NOMO-1 treated with DMSO at 0.1 percent for 48 hours (cell line): ENCODE data around the gene KCNA2.

Source experiments
- DNase-seq: peaks from one replicate; lab custom pipeline; 2025; ENCODE audit not compliant: unreplicated experiment; lab: John Stamatoyannopoulos, UW

Gene KCNA2

GRCh38 chr1:110605446-110605845 lies 712 bp downstream of the KCNA2 start:
- DNase-seq, result no peak

- DNase-seq, result no peak
Observed at GRCh38 chr1:110604586-110605148, 1.5 kb downstream of the KCNA2 start.

- DNase-seq, result no peak
Observed at GRCh38 chr1:110603058-110603457, 3.1 kb downstream of the KCNA2 start.

GRCh38 chr1:110602466-110602865 lies 3.7 kb downstream of the KCNA2 start:
- no peak for DNase-seq

- DNase-seq, result no peak
Observed at GRCh38 chr1:110601332-110601731, 4.8 kb downstream of the KCNA2 start.

- no peak for DNase-seq
Observed at GRCh38 chr1:110600716-110601115, 5.4 kb downstream of the KCNA2 start.

DNA sequence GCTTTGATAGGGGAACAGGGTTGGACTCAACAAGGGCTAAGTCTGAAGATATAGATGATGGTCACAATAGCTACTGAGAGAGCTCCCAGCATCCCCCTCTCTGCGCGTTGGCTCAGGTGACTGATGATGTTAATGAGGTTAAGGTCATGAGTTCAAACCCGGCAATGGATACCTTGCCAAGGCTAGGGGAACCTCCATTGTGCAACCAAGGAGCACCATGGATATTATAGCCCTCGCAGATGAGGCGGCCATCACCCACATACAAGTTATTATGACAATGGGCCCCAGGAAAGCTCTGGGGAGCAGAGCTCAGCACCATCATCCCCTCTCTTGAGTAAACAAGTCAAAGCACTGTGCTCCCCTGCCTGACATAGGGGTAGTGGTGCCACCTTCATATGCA lies 8.2 kb downstream of the KCNA2 start:
- DNase-seq, result no peak

DNA sequence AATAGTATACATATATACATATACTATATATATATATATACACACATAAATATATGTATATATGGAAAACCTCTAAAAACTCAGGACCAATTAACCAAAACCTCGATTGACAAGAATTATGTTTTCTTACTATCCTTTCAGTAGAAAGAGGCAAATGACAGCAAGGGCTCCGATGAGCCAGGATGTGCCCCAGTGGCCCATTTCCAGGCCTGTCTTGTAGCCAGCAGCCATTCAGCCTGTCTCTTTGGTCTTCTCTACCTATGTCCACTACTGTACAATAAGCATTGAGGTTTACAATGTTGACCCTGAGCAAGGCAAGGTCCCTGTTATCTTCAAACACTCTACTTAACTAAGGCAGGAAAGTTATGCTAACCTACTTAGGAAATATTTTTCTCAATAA lies 9.8 kb downstream of the KCNA2 start:
- no peak for DNase-seq

DNA sequence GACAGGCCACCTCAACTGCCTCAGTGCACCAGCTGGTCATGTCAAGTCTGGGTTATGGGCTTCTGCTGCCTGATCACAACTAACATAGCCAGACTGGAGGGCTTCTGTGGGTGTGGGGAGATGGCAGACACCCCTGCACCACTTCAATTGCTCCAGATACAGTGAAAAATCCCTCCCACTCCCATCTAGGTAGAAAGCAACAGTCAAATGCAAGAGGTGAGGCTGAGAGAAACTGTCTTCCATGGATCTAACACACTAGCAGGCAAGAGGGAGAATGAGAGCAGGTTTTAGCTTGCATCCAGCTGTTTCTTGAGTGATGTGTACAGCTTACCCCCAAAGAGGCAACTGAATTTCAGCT lies 10.8 kb downstream of the KCNA2 start:
- no peak for DNase-seq

- DNase-seq, result no peak
Observed at GRCh38 chr1:110594456-110595352, 11.5 kb downstream of the KCNA2 start.

- DNase-seq, result no peak
Observed at GRCh38 chr1:110593902-110594301, 12.3 kb downstream of the KCNA2 start.

DNA sequence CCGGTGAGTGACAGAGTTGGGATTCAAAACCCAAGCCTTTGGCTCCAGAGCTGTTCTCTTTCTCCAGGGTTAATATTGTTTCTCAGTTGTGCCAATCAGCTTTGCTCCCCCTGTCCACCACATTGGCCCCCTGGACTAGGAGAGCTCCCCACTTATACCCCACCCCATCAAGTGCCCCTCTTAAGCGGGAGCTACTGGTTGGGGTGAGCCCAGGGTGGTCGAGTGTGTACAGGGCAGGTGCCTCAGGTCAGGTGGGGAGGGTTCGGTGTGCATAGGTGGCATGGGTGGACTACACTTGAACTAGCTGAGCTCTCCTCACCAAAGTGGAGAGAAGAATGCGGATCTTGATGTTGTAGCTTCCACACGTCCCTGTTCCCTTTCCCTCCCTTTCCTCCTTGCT lies 14.2 kb downstream of the KCNA2 start:
- no peak for DNase-seq

DNA sequence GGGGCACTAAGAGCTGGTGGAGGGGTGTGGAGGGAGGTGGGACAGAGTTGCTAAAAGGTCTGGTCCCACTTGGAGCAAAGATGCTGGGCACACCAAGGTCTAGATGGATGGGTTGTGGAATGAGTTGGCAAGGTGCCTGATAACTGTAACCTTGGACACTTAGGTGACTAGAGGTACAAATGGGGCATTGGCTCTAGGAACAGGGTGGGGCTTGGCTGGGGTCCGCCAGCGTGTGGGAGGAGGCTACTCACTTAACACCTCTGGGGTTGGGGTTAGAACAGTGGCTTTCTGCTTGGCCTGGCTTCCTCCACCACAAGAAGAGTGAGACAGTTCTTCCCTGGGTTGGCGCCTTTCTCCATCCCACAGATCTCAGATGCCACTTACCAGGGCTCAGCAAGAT lies 17.2 kb downstream of the KCNA2 start:
- DNase-seq, result no peak

GRCh38 chr1:110588486-110588885 lies 17.7 kb downstream of the KCNA2 start:
- no peak for DNase-seq

DNA sequence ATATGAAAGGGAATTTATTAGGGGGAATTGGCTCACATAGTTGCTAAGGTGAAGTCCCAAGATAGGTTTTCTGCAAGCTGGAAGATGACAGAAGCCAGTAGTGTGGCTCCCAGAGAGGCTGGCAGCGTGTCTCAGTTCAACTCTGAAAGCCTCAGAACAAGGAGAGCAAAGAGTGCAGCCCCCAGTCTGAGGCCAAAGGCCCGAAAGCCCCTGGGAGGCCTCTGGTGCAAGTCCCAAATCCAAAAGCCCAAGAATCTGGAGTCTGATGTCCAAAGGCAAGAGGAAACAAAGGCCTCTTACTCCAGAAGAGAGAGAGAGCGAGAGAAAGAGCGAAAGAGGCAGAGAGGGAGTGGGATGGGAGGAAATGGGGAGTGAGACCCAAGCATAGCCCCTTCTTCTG lies 18.3 kb downstream of the KCNA2 start:
- no peak for DNase-seq

DNA sequence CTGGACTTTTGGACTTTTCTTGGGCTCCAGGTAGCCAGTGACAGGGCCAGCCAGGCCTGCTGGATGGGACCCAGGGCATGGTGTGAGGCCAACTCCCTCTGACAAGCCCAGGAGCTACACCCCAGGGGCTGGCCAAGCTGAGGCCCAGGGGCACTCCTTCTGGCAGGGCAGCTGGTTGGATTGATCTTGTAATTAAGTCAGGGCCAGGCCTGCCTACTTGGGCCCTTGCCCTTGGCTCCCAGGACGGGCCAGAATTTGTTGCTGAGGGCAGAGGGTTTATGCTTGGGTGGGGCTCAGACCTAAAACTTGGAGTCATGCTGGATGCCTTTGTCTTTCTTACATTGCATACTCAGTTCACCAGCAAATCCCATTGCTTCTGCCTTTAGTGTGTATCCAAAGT lies 20.7 kb downstream of the KCNA2 start:
- no peak for DNase-seq

DNA sequence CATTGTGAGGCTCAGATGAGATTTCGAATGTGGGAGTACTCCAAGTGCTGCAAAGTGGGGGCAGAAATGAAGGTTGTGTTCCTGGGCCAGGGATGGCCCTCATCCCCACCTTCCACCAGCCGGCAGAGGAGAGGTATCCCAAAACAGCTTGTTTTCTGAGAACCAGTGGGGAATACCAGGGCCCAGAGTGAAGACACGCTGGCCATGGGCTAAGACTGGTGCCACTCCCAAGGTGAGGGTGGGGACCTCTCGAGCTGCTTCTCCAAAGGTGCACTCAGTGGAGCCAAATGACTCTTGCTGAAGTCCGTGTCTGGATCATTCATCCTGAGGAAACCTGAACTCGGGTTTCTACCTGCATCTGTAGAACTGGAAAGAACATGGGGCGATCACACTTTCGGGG lies 22.1 kb downstream of the KCNA2 start:
- no peak for DNase-seq

DNA sequence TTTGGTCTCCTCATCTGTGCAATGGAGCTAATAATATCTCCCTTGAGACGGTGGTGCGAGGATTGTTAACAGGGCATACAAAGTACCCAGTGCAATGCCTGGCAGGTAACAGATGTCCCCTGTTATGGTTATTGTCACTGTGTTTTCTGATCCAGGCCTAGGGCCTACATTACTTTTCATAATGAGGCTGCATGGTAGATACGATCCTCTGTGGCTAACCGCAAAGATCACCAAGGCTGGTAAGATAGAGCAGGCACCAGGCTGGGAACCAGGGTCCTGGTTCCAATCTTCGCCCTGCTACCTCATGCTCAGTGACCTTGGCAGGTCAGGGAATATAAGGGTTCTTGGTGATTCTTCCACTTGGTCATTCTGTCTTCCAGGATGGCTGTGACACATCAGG lies 22.7 kb downstream of the KCNA2 start:
- no peak for DNase-seq

DNA sequence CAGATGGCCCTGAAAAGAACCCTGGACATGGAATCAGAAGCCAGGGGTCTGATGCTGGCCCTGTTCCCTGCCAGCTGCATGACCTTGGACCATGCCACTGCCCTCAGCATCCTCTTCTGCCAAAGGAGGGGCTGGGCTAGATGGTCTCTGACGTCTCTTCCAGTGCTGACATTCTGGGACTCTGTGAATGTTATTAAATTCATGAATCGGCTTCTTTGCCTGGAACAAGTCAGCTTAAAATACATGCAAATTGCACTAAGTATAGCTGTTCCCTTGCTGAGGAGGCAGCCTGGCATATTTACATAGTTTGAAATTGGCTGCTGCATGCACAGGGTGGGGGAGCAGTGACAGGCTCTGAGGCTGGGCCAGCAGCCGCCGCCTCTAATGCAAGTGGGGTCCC lies 23.8 kb downstream of the KCNA2 start:
- DNase-seq, result no peak

DNA sequence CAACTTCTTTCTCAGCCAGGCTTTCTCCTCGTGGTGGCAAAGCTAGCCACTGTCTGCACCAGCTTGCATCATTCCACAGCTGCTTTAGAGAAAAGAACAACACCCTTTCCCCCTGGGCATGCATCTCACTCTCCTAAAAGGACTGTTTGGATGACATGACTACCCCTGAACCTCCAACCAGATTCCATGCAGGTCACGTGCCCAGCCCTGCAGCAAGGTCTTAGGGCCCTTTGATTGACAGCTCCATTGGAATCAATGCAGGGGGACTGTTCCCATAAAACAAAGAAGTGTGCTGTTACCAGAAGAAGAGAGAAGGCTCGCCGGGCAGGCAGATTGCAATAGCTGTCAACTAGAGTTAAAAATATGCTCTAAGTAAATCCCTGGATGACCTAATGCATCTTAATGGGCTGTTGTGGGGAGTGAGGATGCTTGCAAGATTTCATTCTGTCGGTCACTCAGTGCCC lies 24.4 kb downstream of the KCNA2 start:
- no peak for DNase-seq

DNA sequence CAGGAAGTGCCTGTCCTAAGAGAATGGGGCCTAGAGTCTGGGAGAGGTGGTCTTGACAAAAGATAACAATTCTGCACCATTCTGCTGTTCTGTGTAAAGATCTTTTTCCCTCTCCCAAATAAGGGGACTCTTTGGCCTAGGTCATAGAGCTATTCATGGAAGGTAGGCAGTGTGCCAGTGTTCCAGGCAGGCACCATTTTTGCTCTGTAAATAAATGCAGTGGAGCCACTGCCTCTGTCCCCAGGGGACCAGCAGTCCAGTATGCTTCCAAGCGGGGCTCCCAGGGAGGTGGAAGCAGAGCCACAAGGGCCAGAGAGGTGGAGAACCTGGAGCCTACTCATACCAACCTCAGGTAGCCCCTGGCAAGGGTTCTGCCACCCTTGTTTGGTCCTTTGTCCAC lies 25.9 kb downstream of the KCNA2 start:
- no peak for DNase-seq

DNA sequence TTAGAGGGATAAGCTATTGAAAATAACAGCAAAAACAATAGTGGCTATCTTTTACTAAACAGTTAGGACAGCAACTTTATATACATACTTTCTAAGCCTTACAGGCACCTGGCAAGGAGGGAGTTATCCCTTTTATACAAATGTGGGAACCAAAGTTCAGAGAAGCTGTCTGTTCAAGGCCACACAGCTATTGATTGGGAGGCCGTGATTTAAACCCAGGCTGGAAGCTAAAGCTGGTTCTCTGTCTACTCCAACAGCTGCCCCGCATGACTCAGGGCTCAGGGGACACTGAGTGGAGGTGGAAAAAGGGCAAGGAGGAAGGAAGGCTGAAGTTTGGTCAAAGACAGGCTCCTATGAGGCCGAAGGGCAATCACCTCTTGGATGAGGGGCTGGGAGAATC lies 26.7 kb downstream of the KCNA2 start:
- no peak for DNase-seq

- no peak for DNase-seq
Observed at GRCh38 chr1:110576441-110576840, 29.7 kb downstream of the KCNA2 start.
